TTC549 (cell line): ENCODE measurements around the gene TLE3.
"Not testable (repeated sequence)": the region's sequence is repeated elsewhere in the genome, so short reads cannot be mapped to it uniquely, and the experiment has no call there.

Experiments used
- FAIRE-seq: peaks from 2 replicates; lab custom pipeline; 2012; peaks lifted over from hg19 to GRCh38; lab: Jason Lieb, UNC

Gene TLE3

GRCh38 chr15:70097321-70098152 lies at the start of gene TLE3:
TLE3 (minus strand) TSS chr15:70097917; CDS start chr15:70096798, 1,119 bp downstream.
- peak; percentile 94 for FAIRE-seq

GRCh38 chr15:70147178-70147760 lies 49.6 kb upstream of the TLE3 start:
- no peak for FAIRE-seq

- FAIRE-seq = no peak
Measured at GRCh38 chr15:70146771-70147170, 49.1 kb upstream of the TLE3 start.

- FAIRE-seq = no peak
Measured at GRCh38 chr15:70146162-70146561, 48.4 kb upstream of the TLE3 start.

GRCh38 chr15:70145261-70145660 lies 47.5 kb upstream of the TLE3 start:
- no peak for FAIRE-seq

GRCh38 chr15:70142322-70143191 lies 44.8 kb upstream of the TLE3 start:
- FAIRE-seq = no peak

GRCh38 chr15:70142072-70142321 lies 44.3 kb upstream of the TLE3 start:
- no peak for FAIRE-seq

GRCh38 chr15:70141376-70142071 lies 43.8 kb upstream of the TLE3 start:
- FAIRE-seq = no peak

GRCh38 chr15:70140543-70141375 lies 43.0 kb upstream of the TLE3 start:
- no peak for FAIRE-seq

GRCh38 chr15:70140025-70140542 lies 42.4 kb upstream of the TLE3 start:
- FAIRE-seq = no peak

- no peak for FAIRE-seq
Measured at GRCh38 chr15:70137967-70138366, 40.2 kb upstream of the TLE3 start.

GRCh38 chr15:70137021-70137420 lies 39.3 kb upstream of the TLE3 start:
- FAIRE-seq = not testable (repeated sequence)

GRCh38 chr15:70133781-70134421 lies 36.2 kb upstream of the TLE3 start:
- FAIRE-seq = no peak

- FAIRE-seq = no peak
Measured at GRCh38 chr15:70133296-70133695, 35.6 kb upstream of the TLE3 start.

- FAIRE-seq = no peak
Measured at GRCh38 chr15:70132571-70132970, 34.9 kb upstream of the TLE3 start.

GRCh38 chr15:70132139-70132538 lies 34.4 kb upstream of the TLE3 start:
- FAIRE-seq = no peak

GRCh38 chr15:70128414-70129140 lies 30.9 kb upstream of the TLE3 start:
- no peak for FAIRE-seq

GRCh38 chr15:70127770-70128413 lies 30.2 kb upstream of the TLE3 start:
- FAIRE-seq = no peak

- no peak for FAIRE-seq
Measured at GRCh38 chr15:70127288-70127746, 29.6 kb upstream of the TLE3 start.

- no peak for FAIRE-seq
Measured at GRCh38 chr15:70126362-70126761, 28.6 kb upstream of the TLE3 start.
